MCF 10A (cell line): ENCODE measurements around the gene DDX10. TPM values are rescaled to one million over a fixed set of nuclear protein-coding genes. Genes with fewer than 3 reads are reported as not detected.

ENCODE experiments used
- BruUV-seq: library from RNA; stranded (reverse); fragments of 400-500 nt; replicated peaks from 2 replicates; lab custom pipeline; 2021; lab: Mats Ljungman, UMichigan
- CTCF ChIA-PET: fragments of 300-600 bp; sonication (Branson Sonifier 250); formaldehyde crosslinking; extraction: SDS; loops from one replicate; lab custom pipeline; 2021; ENCODE audit warnings: antibody characterized with exemption, inconsistent platforms; lab: Yijun Ruan, JAX
- POLR2A ChIA-PET: fragments of 300-600, 350-650 bp; sonication (Branson Sonifier 250); formaldehyde crosslinking; extraction: SDS; loops from one replicate; lab custom pipeline; 2020; ENCODE audit warnings: antibody characterized with exemption, inconsistent platforms; lab: Yijun Ruan, JAX
- DNase-seq: peaks from one replicate; pipeline ENCODE4 v3.0.0-alpha.2; 2018; ENCODE audit not compliant: unreplicated experiment
- H3K27ac Mint-ChIP-seq: one replicate; pipeline ENCODE4 v1.8.0; 2022; ENCODE audit warnings: mild to moderate bottlenecking, low read depth, mixed read lengths; ENCODE audit not compliant: unreplicated experiment
- H3K27me3 Mint-ChIP-seq: one replicate; pipeline ENCODE4 v1.8.0; 2022; ENCODE audit warnings: mixed read lengths; ENCODE audit not compliant: insufficient read depth, unreplicated experiment
- H3K36me3 Mint-ChIP-seq: one replicate; pipeline ENCODE4 v1.8.0; 2022; ENCODE audit warnings: mild to moderate bottlenecking, moderate library complexity, mixed read lengths; ENCODE audit not compliant: insufficient read depth, unreplicated experiment
- H3K4me1 Mint-ChIP-seq: one replicate; pipeline ENCODE4 v1.8.0; 2022; ENCODE audit warnings: mixed read lengths; ENCODE audit not compliant: insufficient read depth, unreplicated experiment
- H3K4me3 Mint-ChIP-seq: one replicate; pipeline ENCODE4 v1.8.0; 2022; ENCODE audit warnings: mild to moderate bottlenecking, moderate library complexity, mixed read lengths; ENCODE audit not compliant: unreplicated experiment
- H3K9me3 Mint-ChIP-seq: one replicate; pipeline ENCODE4 v1.8.0; 2022; ENCODE audit warnings: mixed read lengths; ENCODE audit not compliant: unreplicated experiment
- intact Hi-C: fragments of 100-400 bp; cut with micrococcal nuclease; formaldehyde crosslinking; loops from 2 replicates; pipeline ENCODE4 v1.14.1; 2022
- total RNA-seq: library from RNA; stranded (reverse); gene quantifications from 2 replicates; pipeline ENCODE4 v1.2.3, GENCODE V29; 2022
- TF ChIP-seq, protein P1 (sequence below): fragments of 200-600 bp; IDR thresholded peaks from one replicate; pipeline ENCODE4 v1.8.0; 2022; ENCODE audit warnings: antibody characterized with exemption, mild to moderate bottlenecking; ENCODE audit not compliant: unreplicated experiment

Gene DDX10
- total RNA-seq, 1 experiment from 2014 or later = 113 TPM

DNA sequence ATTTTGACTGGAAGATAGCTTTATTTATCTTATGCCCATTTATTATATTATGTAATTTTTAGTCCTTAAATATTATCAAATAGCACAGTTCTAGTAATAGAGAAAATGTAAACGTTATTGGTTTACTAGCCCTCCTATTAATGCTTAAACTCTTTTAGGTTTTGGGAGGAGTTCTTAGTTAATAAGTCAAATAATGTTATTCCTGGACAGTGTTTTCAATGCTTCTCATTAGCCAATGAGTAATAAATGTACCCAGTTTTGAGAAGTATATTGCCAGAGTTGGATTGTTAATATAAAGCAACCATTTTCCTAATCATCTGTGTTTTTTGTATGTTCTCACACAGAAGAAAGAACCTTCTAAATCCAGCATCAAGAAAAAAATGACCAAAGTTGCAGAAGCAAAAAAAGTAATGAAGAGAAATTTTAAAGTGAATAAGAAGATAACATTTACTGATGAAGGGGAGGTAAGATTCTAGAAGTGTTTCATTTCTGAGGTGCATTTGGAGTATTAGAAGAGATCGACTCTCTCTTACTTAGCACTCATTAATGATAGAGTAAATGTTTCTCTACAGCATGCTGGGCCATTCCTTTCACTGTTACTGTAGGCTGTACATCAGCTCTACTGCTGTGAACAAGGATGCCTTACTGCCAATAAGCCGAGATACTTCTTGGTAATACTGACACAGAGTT is 173.4 kb downstream of the DDX10 start:
- POLR2A ChIA-PET = interaction anchor here (1.0 kb wide), 1 partner anchor 92 kb away, joined by 3 read pairs; no protein-coding TSS in a partner anchor
- intact Hi-C loops = no loop called here
- H3K4me1 Mint-ChIP-seq = no peaks in the 10 kb centered on the region
- H3K27me3 Mint-ChIP-seq = no peaks in the 10 kb centered on the region
- H3K4me3 Mint-ChIP-seq = no peak overlapping the region
- TF ChIP-seq, protein P1, sequence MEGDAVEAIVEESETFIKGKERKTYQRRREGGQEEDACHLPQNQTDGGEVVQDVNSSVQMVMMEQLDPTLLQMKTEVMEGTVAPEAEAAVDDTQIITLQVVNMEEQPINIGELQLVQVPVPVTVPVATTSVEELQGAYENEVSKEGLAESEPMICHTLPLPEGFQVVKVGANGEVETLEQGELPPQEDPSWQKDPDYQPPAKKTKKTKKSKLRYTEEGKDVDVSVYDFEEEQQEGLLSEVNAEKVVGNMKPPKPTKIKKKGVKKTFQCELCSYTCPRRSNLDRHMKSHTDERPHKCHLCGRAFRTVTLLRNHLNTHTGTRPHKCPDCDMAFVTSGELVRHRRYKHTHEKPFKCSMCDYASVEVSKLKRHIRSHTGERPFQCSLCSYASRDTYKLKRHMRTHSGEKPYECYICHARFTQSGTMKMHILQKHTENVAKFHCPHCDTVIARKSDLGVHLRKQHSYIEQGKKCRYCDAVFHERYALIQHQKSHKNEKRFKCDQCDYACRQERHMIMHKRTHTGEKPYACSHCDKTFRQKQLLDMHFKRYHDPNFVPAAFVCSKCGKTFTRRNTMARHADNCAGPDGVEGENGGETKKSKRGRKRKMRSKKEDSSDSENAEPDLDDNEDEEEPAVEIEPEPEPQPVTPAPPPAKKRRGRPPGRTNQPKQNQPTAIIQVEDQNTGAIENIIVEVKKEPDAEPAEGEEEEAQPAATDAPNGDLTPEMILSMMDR = no peak
- no peak for DNase-seq
- H3K36me3 Mint-ChIP-seq = peaks cover 24% of the 10 kb centered on the region
- CTCF ChIA-PET = no interaction called here
- no TSS peak for BruUV-seq
- H3K27ac Mint-ChIP-seq = no peak overlapping the region
- H3K9me3 Mint-ChIP-seq = no peaks in the 10 kb centered on the region

DNA sequence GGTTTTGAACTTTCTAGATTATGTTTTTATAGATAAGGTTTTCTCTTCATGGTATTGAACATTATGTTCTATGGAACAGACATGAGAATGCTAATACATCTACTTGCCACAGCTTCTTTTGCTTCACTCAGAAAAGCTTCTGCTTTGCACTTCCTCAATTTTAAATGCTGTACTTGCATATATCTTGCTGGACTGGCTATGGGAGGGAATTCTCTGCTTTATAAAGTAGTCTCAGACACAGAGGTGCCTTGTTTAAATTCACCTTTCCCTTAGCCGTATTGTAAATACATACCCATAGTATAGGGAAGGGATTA is 173.9 kb downstream of the DDX10 start:
- Mint-ChIP-seq H3K27me3 (no peaks in the 10 kb centered on the region), H3K4me3 (no peak overlapping the region), H3K36me3 (peaks cover 24% of the 10 kb centered on the region), H3K4me1 (no peaks in the 10 kb centered on the region), H3K9me3 (no peaks in the 10 kb centered on the region), H3K27ac (peak overlapping the region; percentile 24)
- TF ChIP-seq, protein P1 = no peak
- DNase-seq = no peak
- CTCF ChIA-PET = no interaction called here
- intact Hi-C loops = no loop called here
- no TSS peak for BruUV-seq
- POLR2A ChIA-PET = no interaction called here

DNA sequence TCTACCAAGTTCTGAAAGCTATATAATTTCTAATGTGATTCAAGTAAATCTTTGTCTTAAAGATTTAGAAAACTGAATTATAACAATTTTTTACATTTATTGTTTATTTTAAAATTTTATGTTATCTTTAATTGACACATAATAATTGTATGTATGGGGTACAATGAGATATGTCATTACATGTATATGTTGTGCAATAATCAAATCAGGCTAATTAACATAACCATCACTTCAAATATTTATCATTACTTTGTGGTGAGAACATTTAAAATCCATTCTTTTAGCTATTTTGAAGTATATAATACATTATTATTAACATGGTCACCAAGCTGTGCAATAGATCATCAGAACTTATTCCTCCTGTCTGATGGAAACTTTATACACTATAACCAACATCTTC is 181.1 kb downstream of the DDX10 start:
- intact Hi-C loops = no loop called here
- Mint-ChIP-seq H3K27me3 (no peaks in the 10 kb centered on the region), H3K4me1 (no peaks in the 10 kb centered on the region), H3K9me3 (no peaks in the 10 kb centered on the region), H3K36me3 (peaks cover 12% of the 10 kb centered on the region), H3K4me3 (no peak overlapping the region), H3K27ac (no peak overlapping the region)
- POLR2A ChIA-PET = interaction anchor here (0.7 kb wide), 1 partner anchor 9 kb away, joined by 3 read pairs; no protein-coding TSS in a partner anchor
- CTCF ChIA-PET = interaction anchor here (0.6 kb wide), 1 partner anchor 19 kb away, joined by 3 read pairs; no protein-coding TSS in a partner anchor
- TF ChIP-seq, protein P1 = no peak
- BruUV-seq = no TSS peak
- DNase-seq = no peak

DNA sequence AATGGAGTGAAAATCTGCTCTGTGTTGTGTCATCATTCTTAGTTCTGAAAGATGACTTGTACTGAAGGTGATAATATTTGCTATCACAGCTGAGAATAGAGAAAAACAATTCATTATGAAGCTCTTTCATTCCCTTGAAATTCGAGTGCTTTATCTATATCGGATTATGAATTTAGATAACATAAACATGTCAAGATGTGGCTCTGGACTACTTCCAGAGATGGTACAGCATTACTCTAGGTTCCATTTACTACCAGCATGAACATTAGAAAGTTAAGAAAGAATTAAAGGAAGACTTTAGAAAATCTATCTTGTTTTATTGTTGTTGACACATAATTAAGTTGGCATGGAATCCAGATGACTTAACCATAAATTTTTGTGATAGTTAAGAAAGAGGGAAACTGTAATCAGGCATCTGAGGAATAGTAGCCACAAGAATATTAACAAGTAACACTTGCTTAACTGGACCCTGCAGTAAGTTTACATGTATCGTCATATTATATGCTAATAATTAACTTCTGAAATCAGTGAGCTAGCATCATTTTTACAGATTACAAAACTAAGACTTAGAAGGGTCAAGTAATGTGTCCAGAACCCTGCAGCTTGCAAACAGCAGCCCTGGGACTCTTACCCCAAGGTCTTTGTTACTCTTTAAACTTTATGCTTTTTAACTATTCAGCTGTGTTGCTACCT is 182.6 kb downstream of the DDX10 start:
- DNase-seq = no peak
- Mint-ChIP-seq H3K4me3 (no peak overlapping the region), H3K27me3 (no peaks in the 10 kb centered on the region), H3K4me1 (peaks cover 5% of the 10 kb centered on the region), H3K9me3 (no peaks in the 10 kb centered on the region), H3K27ac (no peak overlapping the region), H3K36me3 (peaks cover 12% of the 10 kb centered on the region)
- no TSS peak for BruUV-seq
- ChIA-PET CTCF (no interaction called here), POLR2A (no interaction called here)
- intact Hi-C loops = no loop called here
- TF ChIP-seq, protein P1 = no peak
